ENCODE results near the gene CCDC192.

Gene CCDC192

DNA sequence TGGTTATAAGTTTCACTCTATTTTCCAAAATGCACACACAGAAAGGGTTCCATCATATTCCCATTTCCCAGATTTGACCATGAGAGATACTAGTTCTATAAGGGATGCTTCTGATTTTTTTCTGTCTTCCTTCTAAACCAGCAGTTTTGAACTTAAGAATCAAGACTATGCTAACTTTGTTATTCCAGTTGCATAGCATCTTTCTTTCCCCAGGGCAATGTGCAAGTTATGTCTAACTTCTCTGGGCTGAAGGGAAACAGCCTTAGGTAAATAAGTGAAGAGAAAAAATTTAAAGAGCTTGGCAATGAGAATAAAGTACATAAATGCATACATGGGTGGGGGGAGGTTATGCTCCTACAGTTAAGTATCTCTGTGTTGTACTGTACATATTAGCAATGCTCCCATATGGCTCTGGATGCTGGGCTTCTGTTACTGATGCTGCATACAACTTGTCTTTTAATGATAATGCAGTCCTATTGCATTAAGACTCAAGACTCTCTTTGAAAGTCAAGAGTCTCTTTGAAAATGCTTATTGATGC lies 254.6 kb downstream of the CCDC192 start:
- DNase-seq (ENCODE audit: low read depth in 2 of 2): no peak

DNA sequence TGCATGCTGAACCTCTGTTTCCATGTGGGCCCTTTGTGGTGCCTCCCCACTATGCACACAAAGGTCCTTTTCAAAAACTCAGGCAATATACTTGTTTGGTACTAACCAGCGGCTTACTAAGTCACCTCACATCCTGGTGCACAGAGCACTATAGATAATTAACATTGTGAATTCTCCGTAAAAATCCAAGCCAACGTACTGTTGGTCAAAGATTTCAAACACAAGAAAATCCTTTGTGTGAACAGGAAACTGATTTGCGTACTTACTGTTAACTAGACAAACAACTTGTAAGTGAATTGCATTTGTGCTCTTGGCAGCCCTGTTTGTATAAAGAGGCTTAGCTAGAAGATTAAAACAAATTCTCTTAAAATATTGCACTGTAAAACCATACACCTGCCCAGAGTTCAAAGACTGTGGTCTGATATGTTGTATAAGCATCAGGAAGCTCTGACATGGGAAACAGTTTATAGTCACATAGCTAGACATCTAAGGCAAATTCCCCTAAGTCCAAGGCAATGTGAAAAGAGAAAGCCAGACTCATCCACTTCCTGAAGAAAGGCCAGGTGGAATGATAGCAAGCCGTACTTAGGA lies 255.3 kb downstream of the CCDC192 start:
- no peak for DNase-seq (ENCODE audit: low read depth in 2 of 2)

DNA sequence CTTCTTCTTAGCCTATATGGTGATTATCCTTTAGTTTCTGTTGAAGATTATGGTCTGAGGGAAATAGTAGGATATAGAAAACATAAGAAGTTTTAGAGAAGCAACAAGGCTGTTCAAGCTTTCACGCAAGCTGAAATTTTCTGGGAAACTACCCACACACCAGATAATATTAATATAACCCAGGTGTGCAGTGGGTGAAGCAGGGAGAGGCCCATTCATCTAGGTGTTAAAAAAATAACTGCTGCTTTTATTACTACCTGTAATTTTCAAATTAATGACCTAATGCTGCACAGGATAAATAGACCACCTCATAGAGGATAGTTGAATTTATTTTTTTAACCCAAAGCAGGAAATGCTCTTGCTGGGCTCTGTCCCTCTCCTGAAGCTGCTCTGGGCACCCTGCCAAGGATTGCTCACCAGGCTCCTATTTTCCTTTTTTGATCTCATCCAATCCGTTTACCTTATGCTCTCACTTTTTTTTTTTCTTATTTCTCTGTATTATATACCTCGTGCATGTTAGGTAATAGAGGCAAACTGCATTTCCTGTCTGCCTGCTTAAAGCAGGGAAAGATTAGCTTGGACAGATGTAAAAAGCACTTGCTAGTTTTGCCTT lies 256.1 kb downstream of the CCDC192 start:
- DNase-seq (ENCODE audit: low read depth in 2 of 2): no peak

DNA sequence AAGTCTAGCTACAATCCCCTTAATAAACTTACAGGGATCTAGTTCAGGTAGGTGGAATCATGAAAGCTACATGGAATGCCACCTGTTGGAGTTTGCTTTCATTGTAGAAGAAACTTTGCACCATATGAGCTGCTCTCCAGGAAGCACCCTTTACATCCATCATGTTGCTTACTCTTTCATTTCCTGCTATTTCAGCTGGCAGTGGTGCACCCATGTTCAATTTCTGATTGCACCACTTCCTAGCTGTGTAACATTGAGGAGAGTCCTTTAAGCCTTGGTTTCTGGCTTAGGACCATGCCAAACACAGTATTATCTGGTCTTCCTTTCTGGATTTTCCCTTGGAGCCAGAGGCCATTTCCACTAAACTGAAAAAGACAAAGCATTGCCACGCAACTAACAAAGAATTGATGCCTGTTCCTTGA lies 257.1 kb downstream of the CCDC192 start:
- DNase-seq (ENCODE audit: low read depth in 2 of 2): no peak

DNA sequence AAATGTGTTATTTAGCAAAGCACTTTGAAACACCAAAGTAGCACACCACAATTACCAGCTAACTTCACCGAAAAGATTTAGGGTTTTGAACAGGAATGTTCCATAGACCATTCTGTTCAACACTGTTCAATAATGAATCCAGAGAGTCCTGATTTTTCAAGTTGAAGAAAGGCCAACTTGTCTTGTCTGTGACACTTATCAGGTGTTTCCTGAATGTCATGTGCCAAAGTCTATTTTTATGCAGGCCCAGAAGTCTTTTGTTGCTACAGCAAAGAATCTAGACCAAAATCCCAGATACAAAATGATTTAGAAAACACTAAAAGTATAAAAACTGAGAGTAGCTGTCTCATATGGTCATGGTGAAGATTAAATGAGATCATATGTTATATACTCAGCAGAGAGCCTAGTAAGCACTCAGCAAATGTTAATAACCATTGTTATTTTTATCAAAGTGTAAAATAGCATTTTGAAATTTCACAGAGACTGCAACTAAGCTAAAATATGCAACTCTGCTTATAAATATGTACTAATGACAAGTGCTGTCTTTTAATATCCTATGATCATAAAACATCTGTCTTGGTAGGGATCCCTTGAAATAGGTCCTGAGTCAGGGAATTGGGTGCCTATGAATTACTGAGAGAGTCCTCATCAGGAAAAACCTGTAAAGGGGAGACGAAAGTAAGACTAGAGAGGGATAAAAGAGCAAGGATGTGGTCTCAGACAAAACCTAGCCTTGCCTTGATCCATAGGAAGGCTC lies 258.0 kb downstream of the CCDC192 start:
- no peak for DNase-seq (ENCODE audit: low read depth in 2 of 2)

DNA sequence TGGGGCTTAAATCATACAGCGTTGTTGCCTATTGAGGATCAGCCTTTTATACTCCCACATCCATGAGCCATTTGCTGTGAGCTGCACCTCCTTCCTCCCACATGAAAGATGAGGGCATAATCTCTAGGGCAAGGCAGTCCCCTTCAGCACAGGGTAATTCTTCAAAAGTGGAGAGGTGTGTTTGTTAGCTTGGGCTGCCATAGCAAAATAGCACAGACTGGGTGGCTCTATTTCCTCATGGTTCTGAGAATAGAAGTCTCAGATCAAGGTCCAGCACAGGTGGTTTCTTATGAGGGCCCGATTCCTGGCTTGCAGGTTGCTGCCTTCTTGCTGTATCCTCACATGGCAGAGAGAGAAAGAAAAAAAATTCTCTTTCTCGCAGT lies 258.6 kb downstream of the CCDC192 start:
- DNase-seq (ENCODE audit: low read depth in 2 of 2): no peak

DNA sequence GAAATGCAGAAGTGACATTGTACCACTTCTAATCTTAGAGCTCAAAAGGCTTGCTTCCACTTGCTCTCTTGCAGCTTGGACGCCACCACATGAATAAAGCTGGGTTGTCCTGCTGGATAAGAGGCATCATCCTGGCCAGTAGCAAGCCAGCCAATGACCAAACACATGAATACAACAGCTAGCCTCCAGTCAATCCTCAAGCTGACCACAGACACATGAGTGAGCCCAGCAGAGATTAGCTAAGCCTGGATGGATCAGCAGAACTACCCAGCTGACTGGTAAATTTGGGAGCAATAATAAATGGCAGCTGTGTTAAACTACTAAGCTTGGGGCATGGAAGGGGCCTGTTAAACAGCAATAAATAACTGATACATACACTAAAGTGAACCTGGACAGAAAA lies 259.3 kb downstream of the CCDC192 start:
- DNase-seq (ENCODE audit: low read depth in 2 of 2): no peak

DNA sequence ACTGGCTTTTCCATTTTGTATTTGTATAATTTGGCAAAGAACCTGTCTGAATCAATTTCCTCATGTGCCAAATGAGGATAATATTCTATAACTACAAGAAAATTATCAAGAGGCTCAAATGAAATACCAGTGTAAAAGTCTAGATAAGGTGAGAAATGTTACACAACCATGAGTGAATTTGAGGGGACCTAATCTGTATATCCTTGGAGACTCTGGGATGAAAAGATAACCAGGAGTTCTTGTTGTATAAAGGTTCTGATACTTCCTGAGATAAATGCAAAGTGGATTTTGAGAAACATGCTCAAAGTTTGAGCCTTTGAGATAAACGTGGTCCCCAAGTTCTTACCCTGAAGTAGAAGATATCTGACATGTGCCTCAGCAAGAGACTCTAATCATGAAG lies 260.0 kb downstream of the CCDC192 start:
- no peak for DNase-seq (ENCODE audit: low read depth in 2 of 2)

DNA sequence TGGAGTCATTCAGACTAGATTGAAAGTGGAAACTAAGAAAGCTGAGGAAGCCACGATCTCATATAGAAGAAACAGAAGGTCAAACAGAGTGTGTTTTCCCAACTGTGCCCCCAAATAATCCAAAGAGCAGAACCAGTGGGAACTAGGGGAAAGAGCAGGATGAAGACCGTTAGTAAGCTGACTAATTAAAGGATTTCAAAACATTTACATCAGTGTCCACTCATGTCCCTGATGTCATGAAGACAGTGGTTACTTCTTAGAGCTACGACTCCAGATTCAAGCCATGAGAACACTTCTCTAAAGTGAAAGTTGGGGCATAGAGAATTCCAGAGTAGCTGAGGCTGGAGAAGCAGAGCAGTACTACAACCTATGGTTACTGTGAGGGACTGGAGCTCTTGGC lies 260.7 kb downstream of the CCDC192 start:
- no peak for DNase-seq (ENCODE audit: low read depth in 2 of 2)

DNA sequence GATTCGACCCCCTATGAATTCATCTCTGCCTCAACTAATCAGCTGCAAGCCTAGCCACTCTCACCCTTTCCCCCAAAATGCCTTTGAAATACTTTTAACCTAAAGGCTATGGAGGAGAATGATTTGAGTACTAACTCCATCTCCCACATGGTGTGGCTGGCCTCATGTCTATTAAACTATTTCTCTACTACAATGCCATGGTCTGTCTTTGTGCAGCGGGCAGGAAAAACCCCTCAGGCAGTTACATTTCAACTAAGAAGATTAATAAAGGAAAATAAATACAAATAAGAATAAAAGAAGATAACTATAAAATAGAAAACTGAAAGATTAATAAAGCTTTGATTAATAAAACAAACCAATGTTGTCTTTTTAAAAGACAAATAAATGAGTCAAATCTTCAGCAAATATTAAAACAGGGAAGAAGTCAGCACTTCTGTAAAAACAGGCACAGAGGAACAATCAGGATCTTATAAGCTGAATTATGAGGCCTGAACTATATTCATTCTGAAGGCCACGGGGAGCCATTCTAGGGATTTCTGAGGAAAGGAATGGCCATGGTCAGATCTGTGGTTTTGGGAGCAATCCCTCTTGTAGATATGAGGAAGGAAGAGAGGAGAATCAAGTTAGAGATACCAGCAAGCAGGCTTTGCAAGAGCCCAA lies 264.3 kb downstream of the CCDC192 start:
- DNase-seq (ENCODE audit: low read depth in 2 of 2): no peak

DNA sequence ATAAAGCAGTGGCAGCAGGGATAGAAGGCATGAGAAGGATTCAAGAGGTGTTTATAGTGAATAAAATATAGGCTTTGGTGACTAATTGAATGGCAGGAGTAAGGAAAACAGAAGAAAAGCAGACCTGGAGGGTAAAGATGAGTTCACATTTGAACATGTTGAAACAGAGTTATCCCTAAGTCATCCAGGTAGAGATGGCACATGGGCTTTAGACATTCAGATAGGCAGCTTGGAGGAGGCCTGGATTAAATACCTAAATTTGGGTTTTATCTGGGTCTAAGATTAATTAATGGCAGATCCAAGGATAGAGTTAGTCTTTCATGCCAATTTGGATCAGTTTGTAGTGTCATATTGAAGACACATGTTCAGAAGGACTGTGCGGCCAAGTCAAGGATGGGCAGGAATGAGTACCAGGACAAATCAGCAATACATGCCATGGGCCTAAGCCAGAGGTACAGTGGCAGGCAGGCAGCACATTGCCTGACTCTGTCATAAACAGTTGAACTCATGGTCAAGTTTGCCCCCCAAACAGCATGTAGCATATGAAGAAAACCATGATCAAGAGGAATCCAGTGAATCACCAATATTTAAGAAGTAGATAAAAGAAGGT lies 264.9 kb downstream of the CCDC192 start:
- DNase-seq (ENCODE audit: low read depth in 2 of 2): no peak

DNA sequence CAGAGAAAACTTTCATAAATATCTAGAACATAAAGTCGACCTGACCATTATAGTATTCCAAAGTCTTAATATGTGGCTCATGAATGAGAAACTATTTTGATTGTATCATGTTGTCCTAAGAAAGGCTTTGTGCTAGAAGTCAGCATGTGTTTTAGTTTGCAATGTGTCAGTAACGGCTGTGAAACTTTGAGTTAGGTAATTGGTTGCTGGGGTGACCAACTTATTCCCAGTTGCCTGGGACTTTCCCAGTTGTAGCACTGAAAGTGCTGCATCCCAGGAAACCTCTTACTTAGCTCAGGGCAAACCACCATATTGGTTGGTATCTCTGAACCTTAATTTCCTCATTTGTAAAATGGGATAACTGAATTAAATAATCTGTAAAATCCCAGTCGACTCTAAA lies 265.8 kb downstream of the CCDC192 start:
- no peak for DNase-seq (ENCODE audit: low read depth in 2 of 2)

DNA sequence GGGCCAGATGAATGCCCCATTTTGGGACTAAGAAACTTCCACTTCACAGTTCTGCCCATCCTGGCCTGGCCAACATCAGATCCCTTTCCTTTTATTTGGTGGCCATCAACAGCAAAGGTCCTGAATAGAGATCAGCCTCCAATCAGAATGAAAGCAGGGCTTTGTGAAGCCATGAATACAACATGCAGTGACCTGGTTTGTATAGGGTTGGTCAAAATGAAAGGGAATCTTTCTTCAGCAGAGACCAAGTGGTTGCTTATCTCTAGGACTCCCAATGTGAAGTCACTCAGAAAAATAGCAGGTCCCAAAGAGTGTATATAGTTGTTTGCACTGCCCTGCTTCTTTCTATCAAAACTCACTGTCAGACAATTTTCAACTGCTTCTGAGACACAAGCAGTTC lies 266.5 kb downstream of the CCDC192 start:
- no peak for DNase-seq (ENCODE audit: low read depth in 2 of 2)

DNA sequence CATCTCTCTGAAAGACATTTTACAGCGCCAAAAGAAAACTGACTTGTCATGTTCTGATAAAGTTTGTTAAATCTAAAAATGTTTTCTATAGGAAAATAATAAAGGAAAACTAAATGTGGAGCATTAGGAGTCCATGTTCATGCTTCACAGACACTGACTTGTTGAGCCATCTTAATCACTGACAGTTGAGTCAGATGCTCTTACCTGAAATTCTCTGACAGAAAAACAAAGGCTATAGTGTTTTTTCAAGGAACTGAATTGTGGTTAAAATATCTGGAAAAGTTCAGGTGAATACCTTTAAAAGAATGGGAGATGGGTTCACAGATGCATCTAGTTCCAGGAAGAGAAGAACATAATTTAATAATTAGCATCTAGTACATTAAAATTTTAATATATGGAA lies 266.9 kb downstream of the CCDC192 start:
- DNase-seq (ENCODE audit: low read depth in 2 of 2): no peak

DNA sequence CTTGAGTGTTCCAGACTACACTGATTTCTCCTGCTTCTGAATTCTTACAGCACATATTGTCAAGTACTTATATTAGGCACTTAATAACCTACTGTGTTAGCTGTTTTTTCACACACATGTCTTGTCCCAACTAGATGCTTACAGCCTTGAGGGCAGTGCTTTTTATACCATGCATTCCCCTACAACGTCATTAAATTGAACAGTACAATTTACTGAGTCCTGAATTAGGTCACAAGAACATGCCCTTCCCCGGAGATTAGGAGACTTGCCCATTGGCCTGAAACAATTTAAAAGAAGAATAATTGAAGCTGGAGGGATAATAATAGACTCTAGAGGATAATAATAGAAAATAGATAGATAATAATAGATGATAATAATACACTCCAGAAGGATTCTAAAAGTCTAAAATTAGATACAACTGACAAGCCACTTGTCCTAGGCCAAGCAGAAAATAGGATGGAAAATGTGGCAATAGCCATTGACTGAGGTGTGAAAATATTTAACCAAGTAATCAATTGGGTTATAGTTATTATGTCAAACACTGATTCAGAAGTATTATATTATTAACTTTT lies 267.7 kb downstream of the CCDC192 start:
- DNase-seq (ENCODE audit: low read depth in 2 of 2): no peak

DNA sequence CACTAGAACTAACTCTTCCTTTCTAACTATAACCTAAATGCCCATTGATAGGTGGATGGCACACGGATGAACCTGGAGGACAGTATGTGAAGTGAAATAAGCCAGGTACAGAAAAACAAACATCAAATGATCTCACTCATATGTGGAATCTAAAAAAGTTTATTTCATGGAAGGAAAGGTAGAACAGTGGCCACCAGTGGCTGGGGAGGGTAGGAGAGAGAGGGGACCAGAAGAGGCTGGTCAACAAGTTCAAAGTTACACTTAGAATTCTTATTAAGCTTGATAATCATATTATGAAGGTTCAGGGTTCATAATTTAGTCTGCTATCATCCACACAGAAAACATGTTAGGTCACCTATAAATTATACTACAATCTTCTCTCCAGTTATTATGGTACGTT lies 272.8 kb downstream of the CCDC192 start:
- DNase-seq (ENCODE audit: low read depth in 2 of 2): no peak

DNA sequence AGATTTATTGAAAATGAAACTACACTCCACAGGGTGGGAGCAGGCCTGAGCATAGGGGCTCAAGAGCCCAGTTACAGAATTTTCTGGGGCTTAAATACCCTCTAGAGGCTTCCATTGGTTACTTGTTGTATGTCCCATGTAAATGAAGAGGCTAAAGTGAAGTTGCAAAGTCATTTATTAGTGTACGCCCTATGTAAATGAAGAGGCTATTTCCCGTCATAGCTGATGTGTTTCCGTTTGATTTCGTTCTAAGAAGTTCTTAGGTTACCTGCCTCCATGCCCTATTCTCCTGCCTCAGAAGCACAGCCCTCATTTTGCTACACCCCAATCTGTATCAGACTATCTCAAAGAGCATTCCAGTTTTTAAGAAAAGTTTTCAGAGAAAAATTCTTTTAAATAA lies 273.3 kb downstream of the CCDC192 start:
- no peak for DNase-seq (ENCODE audit: low read depth in 2 of 2)

DNA sequence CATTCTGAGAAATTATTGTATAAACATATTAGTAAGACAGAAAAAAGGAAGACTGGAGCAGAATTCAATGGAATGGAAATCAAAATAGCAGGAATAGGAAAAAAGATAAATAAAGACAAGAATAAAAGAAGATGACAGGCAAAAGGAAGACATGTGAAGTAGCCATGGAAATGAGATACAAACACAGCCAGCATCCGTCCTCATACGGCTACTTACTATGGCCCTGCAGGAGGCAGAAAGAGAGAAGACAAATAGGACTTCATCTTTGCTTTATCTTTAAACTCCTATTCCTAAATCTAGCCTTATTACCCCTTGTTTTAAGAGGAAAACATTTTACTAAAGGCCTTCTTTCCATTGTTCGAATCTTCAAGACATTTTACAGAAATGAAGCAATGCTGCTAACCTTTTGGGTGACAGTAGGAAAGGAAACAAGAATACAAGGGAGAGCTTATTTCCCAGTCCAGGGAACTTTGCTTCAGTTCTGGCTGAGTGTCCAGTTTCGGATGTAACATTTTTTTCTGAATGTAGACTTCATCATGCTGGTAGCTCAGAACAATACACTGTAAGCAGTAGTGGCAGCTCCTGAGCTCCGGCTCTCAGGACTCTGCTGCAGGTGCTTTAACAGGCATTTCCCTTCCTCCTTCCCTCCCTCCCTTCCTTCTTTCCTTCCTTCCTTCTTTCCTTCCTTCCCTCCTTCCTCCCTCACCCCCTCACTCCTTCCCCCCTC lies 274.0 kb downstream of the CCDC192 start:
- no peak for DNase-seq (ENCODE audit: low read depth in 2 of 2)

DNA sequence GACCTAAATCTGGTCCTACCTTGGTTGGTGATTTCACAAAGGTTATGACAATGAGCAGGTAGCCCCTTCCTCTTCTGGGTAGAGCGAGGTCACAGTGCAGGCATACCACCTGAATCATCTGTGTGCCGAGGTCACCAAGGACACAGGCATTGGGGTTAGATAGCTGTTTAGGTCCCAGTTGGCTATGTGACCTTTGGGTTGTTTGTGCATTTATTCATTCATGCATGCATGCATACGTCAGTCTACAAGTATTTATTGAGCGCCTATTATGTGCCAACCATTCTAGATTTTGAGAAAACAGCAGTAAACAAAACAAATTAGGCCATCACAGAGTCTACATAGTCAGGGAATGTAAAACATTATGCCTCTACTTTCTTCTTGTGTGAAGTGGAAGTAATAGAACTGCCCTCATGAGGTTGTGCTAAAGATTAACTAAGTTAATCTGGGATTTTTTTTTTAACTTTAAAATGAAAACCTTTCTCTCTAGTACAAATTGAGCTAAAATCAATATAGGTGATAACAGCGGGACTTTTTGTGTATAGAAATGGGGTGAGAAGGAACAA lies 275.6 kb downstream of the CCDC192 start:
- no peak for DNase-seq (ENCODE audit: low read depth in 2 of 2)

DNA sequence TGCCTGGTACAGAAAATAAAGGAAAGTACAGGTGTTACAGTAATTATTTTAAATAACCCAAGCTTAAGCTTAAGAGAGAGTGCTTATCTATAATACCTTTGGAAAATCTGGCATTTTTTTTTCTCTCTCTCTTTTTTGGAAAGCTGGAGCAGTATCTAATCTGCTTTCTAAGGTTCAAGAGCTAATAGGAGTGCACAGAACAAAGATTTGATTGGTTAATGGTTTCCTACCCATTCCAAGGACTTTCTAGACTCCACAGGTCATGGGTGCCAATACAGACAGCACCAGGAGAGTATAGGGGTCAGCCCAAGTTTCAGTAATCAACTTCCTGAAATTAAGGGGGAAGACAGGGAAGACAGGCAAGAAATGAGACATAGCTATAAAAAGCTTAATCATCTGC lies 276.3 kb downstream of the CCDC192 start:
- no peak for DNase-seq (ENCODE audit: low read depth in 2 of 2)

DNA sequence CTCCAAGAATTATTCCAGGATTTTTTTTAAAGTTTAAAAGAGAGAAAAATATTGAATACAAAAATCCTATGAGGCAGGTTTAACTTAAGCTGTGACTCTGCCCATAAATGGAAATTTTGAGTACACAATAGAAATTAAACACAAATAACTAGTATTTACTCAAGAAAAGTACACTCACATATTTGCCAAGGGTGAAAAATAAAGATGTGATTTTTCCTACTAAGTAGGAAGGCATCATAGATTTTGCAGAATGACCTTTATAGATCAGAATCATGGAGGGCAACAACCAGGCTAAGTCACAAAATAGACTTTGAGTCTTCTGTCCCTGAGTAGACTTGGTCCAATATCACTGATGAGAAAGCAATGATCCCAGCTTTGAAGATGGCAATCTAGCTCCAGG lies 277.7 kb downstream of the CCDC192 start:
- DNase-seq (ENCODE audit: low read depth in 2 of 2): no peak

Data from stimulated activated CD8-positive, alpha-beta memory T cell treated with anti-CD3 and anti-CD28 coated beads, Interleukin-2, amount 100 ng/mL, for 48 hours (primary cell).